Choroid plexus epithelial cell (primary cell): ENCODE data around the gene PTPRQ.

Source experiments
- DNase-seq: peaks from one replicate; pipeline ENCODE4 v3.0.0-alpha.2; 2010; ENCODE audit warnings: low read depth
- H3K4me3 ChIP-seq: 2 replicates; pipeline ENCODE4 v1.5.1; 2011; ENCODE audit warnings: low read depth, mild to moderate bottlenecking, control low read depth, low read length, moderate library complexity
- TF ChIP-seq, protein P1 (sequence below): conservative IDR thresholded peaks from 2 replicates; pipeline ENCODE4 v1.5.1; 2011; ENCODE audit warnings: low read depth, mild to moderate bottlenecking, control low read depth, inconsistent platforms, low read length, moderate library complexity

Gene PTPRQ

DNA sequence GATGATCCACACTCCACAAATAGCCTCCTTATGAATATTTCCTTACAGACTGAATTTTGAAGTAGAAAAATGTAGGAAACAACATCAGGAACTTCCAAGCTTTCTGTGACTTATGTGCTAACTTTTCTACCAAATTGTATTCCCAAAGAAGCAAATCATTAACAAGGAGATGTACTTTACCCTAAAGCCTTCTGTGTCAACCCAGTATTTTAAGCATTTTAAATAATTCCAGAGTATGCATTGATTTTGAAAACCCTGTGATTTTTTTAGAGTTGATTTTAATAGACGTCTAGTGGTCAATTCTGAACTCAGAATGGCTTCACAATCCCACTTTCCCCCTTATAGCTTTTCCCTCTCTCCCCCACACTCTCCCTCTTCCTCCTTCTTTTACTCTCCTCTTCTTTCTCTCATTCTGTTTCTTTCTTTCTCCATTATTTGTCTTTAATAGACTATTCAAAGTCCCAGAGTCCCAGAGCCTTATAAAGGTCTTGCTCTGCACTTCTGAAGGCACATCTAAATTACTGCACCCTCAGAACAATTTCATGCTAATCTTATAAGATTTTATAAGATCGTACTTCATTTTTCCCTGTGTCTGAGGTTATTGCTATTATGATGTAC is 253.3 kb downstream of the PTPRQ start:
- DNase-seq = no peak
- TF ChIP-seq, protein P1, sequence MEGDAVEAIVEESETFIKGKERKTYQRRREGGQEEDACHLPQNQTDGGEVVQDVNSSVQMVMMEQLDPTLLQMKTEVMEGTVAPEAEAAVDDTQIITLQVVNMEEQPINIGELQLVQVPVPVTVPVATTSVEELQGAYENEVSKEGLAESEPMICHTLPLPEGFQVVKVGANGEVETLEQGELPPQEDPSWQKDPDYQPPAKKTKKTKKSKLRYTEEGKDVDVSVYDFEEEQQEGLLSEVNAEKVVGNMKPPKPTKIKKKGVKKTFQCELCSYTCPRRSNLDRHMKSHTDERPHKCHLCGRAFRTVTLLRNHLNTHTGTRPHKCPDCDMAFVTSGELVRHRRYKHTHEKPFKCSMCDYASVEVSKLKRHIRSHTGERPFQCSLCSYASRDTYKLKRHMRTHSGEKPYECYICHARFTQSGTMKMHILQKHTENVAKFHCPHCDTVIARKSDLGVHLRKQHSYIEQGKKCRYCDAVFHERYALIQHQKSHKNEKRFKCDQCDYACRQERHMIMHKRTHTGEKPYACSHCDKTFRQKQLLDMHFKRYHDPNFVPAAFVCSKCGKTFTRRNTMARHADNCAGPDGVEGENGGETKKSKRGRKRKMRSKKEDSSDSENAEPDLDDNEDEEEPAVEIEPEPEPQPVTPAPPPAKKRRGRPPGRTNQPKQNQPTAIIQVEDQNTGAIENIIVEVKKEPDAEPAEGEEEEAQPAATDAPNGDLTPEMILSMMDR = no peak
- no peak overlapping the region for H3K4me3 ChIP-seq

DNA sequence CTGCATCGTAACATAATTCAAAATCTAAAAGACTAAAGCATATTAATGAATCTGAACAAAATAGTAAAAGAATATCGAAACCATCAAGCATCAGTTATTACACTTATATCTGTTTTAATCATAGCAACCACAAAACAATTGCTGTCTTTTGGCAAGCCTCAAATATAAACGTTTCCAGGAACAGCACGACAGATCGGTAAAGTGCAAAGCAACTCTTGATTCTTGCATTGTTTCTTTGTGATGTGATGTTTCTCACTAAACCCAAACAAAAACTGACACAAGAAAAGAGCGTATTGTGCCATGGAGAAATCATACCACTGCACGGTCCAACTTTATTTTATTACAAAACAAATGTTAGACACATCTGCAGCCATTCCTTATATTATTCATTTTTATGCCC is 254.2 kb downstream of the PTPRQ start:
- no peak for DNase-seq
- TF ChIP-seq, protein P1 = no peak
- no peak overlapping the region for H3K4me3 ChIP-seq

DNA sequence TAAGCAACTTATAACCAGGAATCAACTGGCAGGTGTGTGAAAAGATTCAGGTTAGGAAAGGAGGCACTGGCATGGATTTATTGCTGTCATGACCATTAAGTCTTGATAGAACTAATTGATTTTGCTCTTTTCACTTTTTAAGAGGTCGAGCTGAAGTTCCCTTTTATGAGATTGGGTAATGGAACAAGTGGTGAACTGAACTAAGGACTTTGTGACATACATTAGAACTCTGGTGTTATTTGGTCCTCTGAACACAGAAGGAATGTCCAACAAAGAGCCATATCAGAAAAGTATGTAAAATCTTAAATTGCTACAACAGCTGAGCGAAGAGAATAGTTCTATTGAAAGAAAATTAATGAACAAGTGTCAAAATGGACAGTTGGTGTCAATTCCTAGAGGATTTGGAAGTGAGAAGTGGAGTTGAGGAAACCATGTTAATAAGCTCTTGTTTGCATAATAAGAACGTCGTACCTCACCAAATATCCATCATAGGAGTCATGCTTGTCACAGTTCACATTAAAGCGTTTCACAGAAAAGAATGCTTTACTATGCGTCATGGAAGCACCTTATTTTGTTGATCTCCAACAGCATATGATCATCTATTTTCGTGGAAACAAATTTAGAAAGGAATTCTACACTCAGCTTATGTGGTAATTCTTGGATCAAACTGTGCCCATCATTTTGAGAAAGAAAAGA is 255.0 kb downstream of the PTPRQ start:
- H3K4me3 ChIP-seq = no peak overlapping the region
- no peak for DNase-seq
- TF ChIP-seq, protein P1 = no peak

DNA sequence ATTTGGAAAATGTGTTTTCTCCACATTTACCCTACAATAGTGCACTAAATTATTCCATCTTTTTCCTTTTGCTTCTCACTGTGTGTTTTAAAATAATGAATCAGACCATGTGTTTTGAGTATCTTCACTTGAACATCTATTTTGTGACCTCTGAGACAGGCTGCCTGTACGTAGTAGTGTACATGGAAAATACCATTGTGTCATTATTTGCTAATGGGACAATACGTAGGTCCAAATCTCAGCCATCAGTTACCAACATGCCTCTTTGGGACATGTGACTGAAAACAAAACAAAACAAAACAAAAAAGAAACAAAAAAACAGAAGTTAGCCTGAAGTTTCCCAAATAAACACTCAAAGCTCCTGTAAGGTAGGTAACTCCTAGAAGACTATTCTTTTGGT is 256.3 kb downstream of the PTPRQ start:
- TF ChIP-seq, protein P1 = no peak
- no peak for DNase-seq
- H3K4me3 ChIP-seq = no peak overlapping the region

DNA sequence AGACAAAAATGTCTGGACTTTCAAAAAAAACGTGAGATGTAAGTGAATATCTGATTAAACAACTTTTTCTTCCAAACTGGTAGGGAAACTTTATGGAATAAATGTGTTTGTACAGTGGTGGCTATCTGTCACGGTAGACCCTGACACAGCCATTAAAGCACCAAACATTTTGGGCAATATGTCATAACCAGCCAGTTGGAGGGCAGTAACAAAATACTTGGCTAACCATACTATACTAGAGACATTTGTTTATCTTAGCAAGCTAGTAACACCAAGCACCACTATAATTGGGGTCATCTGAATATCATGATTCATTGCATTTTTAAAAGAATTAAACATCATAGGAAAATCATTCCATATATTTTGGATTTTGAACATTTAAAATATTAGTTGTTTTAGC is 257.4 kb downstream of the PTPRQ start:
- TF ChIP-seq, protein P1 = no peak
- H3K4me3 ChIP-seq = no peak overlapping the region
- DNase-seq = no peak

DNA sequence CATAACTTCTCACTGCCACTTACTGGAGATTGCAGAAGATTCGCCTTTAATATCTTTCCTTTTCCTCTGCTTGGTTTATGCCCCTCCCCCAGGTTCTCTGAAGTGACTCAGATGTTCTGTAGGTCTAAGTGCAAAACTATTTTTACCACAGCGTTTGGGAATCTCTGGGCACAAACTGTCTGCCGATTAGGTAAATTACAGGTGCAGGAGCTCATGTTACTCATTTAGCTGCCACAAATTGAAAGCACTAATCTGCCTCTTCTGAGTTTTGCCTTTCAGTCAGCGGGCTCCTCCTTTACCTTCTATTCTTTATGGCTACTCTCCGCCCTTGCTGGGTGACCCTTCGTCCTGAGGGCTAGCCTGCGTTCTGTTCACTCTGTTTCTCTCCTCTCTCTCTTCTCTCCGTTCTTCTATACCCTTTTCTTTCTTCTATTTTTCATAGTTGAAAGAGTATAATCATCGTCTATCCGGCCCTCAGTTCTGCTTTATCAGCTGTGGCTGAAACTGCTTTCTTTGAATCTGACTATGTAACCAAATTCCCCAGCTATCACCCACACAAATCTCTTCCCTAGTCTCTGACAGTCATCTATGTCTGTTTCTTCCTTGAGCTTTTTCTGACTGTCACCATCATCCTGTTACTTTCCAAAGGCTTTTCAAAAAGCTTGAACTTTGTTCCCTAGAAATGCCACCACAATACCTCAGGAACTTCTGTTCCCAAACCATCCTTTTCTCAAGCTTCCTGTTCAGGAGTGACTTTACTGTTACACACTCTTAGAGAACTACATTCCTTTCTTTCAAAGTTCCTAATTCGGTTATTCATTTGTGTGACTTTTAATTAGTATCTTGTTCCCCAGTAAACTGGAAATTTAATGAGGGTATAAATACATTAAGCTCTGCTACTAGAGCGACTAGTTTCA is 259.1 kb downstream of the PTPRQ start:
- peak overlapping the region; percentile 32 for H3K4me3 ChIP-seq
- peak; percentile 83 for DNase-seq
- TF ChIP-seq, protein P1 = no peak
